Measurements from ENCODE around the gene TEX54. TPM values are rescaled to one million over a fixed set of nuclear protein-coding genes. Genes with fewer than 3 reads are reported as not detected.
A peak's percentile ranks its signal among the peaks of the same experiment; 100 is the strongest.
"Not testable (repeated sequence)": the region's sequence is repeated elsewhere in the genome, so short reads cannot be mapped to it uniquely, and the experiment has no call there.

The TEX54 gene
- total RNA-seq, 1 experiment from 2014 or later = not detected

DNA sequence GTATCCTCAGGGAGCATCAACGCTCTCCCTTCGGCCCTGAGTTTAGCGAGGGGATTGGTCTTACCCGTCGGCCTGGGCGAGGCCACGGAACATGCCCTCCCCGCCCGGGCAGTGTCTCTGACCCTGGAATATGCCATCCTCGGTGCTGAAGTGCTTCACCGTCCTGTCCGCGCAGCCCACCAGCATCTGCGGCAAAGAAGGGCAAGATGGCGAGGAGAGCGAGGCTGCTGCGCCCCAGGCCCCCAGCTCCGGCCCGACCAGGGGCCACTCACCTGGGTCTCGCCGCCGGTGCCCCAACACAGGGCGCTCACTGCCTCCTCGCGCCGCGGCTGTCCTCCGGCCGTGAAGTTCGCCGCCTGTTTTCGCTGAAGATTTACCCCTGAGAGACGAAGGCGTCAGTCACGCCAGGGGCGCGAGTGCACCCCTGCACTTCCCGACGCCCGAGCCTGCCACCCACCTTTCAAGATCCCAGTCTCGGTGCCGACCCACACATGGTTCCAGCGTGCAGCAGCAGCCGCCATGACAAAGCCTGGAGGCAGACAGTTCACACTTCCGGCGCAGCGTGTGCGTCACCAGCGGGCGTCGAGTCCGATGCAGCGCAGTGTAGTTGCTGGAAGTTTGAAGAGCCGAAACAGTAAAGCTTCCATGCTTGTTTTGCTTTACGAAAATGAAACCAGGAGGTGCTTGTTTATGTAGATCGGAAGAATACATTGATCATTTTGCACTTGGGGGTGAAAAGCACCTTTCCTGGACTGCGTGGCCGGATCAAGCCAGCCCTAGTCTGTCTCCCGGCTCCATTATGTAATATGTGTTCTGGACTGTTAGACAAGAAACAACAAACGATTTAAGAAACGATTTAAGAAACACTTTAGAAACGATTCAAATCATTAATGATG, 6.7 kb upstream of the TEX54 start, which contains the start of gene WDR74:
WDR74 (minus strand) TSS at position 541 of the 896 bp plus-strand sequence; CDS start at position 521, 20 bp downstream.
- DNase-seq (ENCODE audit: extremely low read depth, low read depth) = peak; percentile 84

DNA sequence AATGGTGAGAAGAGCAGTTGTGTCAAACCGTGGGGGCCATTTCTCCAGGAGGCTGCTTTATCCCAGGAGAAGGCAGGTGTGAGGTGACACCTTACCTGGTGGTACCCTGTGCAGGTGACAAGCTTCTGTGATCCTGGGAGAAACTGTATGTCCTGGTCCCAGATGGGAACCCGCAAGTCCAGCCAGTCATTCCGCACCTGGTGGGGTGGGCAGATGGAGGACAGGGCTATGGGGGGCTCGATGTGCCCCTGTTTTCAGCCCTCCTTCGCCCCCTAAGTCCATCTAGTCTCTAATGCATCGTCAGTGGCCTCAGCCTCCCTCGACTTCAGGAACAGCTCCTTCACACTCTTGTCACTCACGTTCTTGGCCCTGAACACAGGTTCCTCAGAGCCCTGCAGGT, 2.7 kb upstream of the TEX54 start:
- DNase-seq (ENCODE audit: extremely low read depth, low read depth) = no peak

- peak; percentile 95 for DNase-seq (ENCODE audit: extremely low read depth, low read depth)
Observed at GRCh38 chr11:62831520-62832335, 913 bp downstream of the TEX54 start, which contains the start of gene STX5. Gene STX5 (minus strand): TSS chr11:62832051. CDS start chr11:62831243, 808 bp downstream.

GRCh38 chr11:62830904-62831519, 1.6 kb downstream of the TEX54 start:
- DNase-seq (ENCODE audit: extremely low read depth, low read depth) = no peak

- not testable (repeated sequence) for DNase-seq (ENCODE audit: extremely low read depth, low read depth)
Observed at GRCh38 chr11:62828130-62828529, 4.5 kb downstream of the TEX54 start.

- no peak for DNase-seq (ENCODE audit: extremely low read depth, low read depth)
Observed at GRCh38 chr11:62823677-62824076, 9.0 kb downstream of the TEX54 start.

DNA sequence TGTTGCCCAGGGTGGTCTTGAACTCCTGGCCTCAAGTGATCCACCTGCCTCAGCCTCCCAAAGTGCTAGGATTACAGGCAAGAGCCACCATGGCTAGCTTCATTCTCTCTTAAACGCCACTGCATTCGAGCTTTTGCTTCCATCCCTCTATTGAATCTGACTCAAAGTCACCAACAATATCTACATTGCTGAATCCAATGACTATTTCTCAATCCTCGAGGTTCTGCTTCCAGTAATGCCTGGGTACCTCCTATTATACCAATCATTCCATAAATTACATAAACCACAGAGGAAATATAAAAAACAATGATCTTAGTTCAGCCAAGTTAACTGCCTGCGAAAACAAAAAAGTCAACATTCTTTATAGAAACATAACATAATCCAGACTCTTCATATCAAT, 15.5 kb downstream of the TEX54 start:
- DNase-seq (ENCODE audit: extremely low read depth, low read depth) = no peak

GRCh38 chr11:62816557-62816956, 16.1 kb downstream of the TEX54 start:
- DNase-seq (ENCODE audit: extremely low read depth, low read depth) = no peak

GRCh38 chr11:62811659-62812058, 21.0 kb downstream of the TEX54 start:
- DNase-seq (ENCODE audit: extremely low read depth, low read depth) = no peak

GRCh38 chr11:62810748-62811147, 21.9 kb downstream of the TEX54 start:
- DNase-seq (ENCODE audit: extremely low read depth, low read depth) = no peak

GRCh38 chr11:62806611-62807121, 26.0 kb downstream of the TEX54 start:
- no peak for DNase-seq (ENCODE audit: extremely low read depth, low read depth)

DNA sequence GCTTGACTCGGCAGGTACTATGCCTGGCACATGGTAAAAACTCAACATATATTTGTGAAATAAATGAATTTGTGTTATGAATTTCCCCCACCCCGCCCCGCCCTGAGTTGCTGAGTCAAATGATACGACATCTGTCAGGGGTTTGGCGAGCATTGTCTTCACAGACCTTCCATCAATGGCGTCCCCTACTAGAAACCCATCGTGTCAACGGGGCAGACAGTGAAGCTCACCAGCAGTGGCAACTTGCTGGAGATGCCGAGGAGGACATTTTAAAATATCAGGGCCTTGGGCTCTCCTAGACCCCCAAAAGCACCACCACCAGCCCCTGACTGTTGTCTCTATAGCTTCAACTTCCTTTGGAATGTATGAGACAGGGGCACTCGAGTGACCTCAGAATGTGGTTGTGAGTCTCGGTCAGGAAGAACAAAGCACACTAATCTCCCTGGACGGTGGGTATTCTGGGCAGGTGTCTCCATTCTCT, 26.6 kb downstream of the TEX54 start:
- DNase-seq (ENCODE audit: extremely low read depth, low read depth) = no peak

DNA sequence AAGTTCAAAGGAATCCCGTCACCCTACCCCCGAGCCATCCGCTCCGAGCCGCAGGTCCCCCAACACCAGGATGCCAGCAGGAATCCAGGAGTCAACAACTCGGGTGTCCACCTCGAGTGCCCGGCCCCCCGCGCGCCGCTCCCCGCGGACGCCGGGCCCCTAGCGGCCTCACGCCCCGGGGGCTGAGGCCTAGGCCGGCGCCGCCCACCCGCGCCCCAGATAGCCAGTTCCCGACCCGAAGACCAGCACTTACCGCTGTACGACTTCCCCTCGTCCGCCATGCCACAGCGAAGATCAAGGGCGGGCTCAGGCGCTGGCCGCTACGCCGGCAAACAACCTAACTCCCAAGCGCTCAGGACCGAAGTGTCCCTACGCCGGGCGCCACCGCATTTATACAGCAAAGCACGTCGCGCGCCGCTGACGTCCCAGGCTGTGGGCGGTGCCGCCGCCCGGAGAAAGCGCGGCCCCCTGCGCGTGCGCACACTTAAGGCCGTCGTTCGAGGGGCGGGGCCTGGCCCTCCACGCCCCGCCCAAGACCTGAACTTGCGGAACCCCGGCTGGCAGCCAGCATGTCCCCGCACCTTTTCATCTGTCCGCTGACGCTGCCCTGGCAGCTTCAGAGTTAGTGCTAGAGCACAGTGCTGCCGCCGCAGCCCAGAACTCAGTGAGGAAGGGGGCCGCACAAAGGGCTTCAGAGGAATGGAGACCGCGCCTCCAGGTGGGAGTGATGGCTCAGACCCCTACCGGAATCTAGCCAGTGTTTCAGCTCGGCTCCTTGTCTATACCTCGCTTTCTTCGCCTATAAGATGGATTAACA, 27.4 kb downstream of the TEX54 start, which contains the start of gene NXF1:
NXF1 (minus strand) TSS at position 365 of the 817 bp plus-strand sequence; CDS start at position 281, 84 bp downstream.
- peak; percentile 85 for DNase-seq (ENCODE audit: extremely low read depth, low read depth)

- DNase-seq (ENCODE audit: extremely low read depth, low read depth) = no peak
Observed at GRCh38 chr11:62804310-62805075, 28.1 kb downstream of the TEX54 start.

DNA sequence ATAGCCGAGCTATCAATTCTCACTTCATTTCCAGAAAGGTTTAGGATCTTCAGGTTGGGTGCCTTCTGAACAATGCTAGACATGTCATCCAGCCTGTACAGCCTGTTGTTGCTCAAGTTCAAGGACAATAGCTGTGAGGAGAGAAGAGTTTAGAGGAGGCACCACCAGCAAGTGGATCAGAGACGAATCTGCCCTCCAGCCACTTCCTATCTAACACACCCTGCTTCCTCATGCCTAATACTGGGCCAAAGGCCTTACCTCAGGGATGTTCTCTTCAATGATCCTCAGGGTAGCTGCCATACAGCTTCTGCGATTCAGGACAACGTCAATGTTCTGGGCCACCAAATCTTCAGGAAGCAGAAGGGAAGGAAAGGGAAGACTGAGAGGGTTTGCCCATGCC, 31.6 kb downstream of the TEX54 start:
- DNase-seq (ENCODE audit: extremely low read depth, low read depth) = no peak

GRCh38 chr11:62799486-62799885, 33.2 kb downstream of the TEX54 start:
- no peak for DNase-seq (ENCODE audit: extremely low read depth, low read depth)

DNA sequence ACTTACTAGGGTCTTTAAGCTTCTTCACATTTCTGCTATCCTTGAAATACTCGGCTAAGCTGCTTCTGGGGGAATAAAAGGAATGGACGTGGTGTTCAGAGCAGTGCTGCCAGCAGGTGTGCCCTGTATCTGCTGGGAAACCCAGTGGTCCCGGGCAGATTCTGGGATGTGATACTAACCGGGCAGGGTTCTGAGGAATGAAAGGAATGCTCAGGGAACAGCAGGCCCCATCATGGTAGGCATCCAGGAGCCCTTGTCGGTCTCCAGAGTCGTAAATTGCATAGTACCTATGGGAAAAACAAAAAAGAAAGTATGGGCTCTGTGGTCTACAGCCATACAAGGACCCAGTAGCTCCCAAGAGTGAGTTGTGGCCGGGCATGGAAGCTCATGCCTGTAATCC, 36.4 kb downstream of the TEX54 start:
- no peak for DNase-seq (ENCODE audit: extremely low read depth, low read depth)

GRCh38 chr11:62794201-62794775, 38.4 kb downstream of the TEX54 start:
- DNase-seq (ENCODE audit: extremely low read depth, low read depth) = no peak

GRCh38 chr11:62792202-62792575, 40.5 kb downstream of the TEX54 start:
- DNase-seq (ENCODE audit: extremely low read depth, low read depth) = no peak

Measured in NCI-H460 (cell line).